Measurements from ENCODE around the gene TTC28.
"Not testable (repeated sequence)": the region's sequence is repeated elsewhere in the genome, so short reads cannot be mapped to it uniquely, and the experiment has no call there.

The TTC28 gene

GRCh38 chr22:28505416-28506149 is 174.1 kb downstream of the TTC28 start:
- in situ Hi-C loops (cut with MboI; ENCODE audit: low sequenced_read_pairs) = no loop called here

GRCh38 chr22:28500006-28500405 is 179.6 kb downstream of the TTC28 start:
- in situ Hi-C loops (cut with MboI; ENCODE audit: low sequenced_read_pairs) = no loop called here

- in situ Hi-C loops (cut with MboI; ENCODE audit: low sequenced_read_pairs) = no loop called here
Observed at GRCh38 chr22:28498044-28498443, 181.6 kb downstream of the TTC28 start.

GRCh38 chr22:28497188-28497587 is 182.5 kb downstream of the TTC28 start:
- in situ Hi-C loops (cut with MboI; ENCODE audit: low sequenced_read_pairs) = no loop called here

- in situ Hi-C loops (cut with MboI; ENCODE audit: low sequenced_read_pairs) = not testable (repeated sequence)
Observed at GRCh38 chr22:28491289-28491688, 188.4 kb downstream of the TTC28 start.

- in situ Hi-C loops (cut with MboI; ENCODE audit: low sequenced_read_pairs) = no loop called here
Observed at GRCh38 chr22:28488825-28489224, 190.8 kb downstream of the TTC28 start.

- in situ Hi-C loops (cut with MboI; ENCODE audit: low sequenced_read_pairs) = no loop called here
Observed at GRCh38 chr22:28484662-28485061, 195.0 kb downstream of the TTC28 start.

GRCh38 chr22:28481725-28482124 is 197.9 kb downstream of the TTC28 start:
- in situ Hi-C loops (cut with MboI; ENCODE audit: low sequenced_read_pairs) = no loop called here

GRCh38 chr22:28480000-28480715 is 199.5 kb downstream of the TTC28 start:
- in situ Hi-C loops (cut with MboI; ENCODE audit: low sequenced_read_pairs) = no loop called here

GRCh38 chr22:28478564-28478963 is 201.1 kb downstream of the TTC28 start:
- in situ Hi-C loops (cut with MboI; ENCODE audit: low sequenced_read_pairs) = no loop called here

- in situ Hi-C loops (cut with MboI; ENCODE audit: low sequenced_read_pairs) = no loop called here
Observed at GRCh38 chr22:28477556-28477955, 202.1 kb downstream of the TTC28 start.

GRCh38 chr22:28474330-28474729 is 205.3 kb downstream of the TTC28 start:
- in situ Hi-C loops (cut with MboI; ENCODE audit: low sequenced_read_pairs) = no loop called here

GRCh38 chr22:28473258-28473657 is 206.4 kb downstream of the TTC28 start:
- in situ Hi-C loops (cut with MboI; ENCODE audit: low sequenced_read_pairs) = no loop called here

- in situ Hi-C loops (cut with MboI; ENCODE audit: low sequenced_read_pairs) = not testable (repeated sequence)
Observed at GRCh38 chr22:28467055-28467454, 212.6 kb downstream of the TTC28 start.

- in situ Hi-C loops (cut with MboI; ENCODE audit: low sequenced_read_pairs) = no loop called here
Observed at GRCh38 chr22:28466399-28466798, 213.2 kb downstream of the TTC28 start.

GRCh38 chr22:28465841-28466240 is 213.8 kb downstream of the TTC28 start:
- in situ Hi-C loops (cut with MboI; ENCODE audit: low sequenced_read_pairs) = no loop called here

GRCh38 chr22:28464127-28464526 is 215.5 kb downstream of the TTC28 start:
- in situ Hi-C loops (cut with MboI; ENCODE audit: low sequenced_read_pairs) = no loop called here

GRCh38 chr22:28463408-28463807 is 216.2 kb downstream of the TTC28 start:
- in situ Hi-C loops (cut with MboI; ENCODE audit: low sequenced_read_pairs) = not testable (repeated sequence)

GRCh38 chr22:28462901-28463300 is 216.7 kb downstream of the TTC28 start:
- in situ Hi-C loops (cut with MboI; ENCODE audit: low sequenced_read_pairs) = no loop called here

- in situ Hi-C loops (cut with MboI; ENCODE audit: low sequenced_read_pairs) = no loop called here
Observed at GRCh38 chr22:28462041-28462440, 217.6 kb downstream of the TTC28 start.

- in situ Hi-C loops (cut with MboI; ENCODE audit: low sequenced_read_pairs) = no loop called here
Observed at GRCh38 chr22:28454431-28455064, 225.1 kb downstream of the TTC28 start.

GRCh38 chr22:28450109-28450508 is 229.5 kb downstream of the TTC28 start:
- in situ Hi-C loops (cut with MboI; ENCODE audit: low sequenced_read_pairs) = no loop called here
